Heart left ventricle (tissue), 13 donors: ENCODE results near the gene RNF212.

ENCODE experiments used
- CTCF ChIP-seq, 12 donors: fragments of 200-600 bp; sonication (generic) in 4 of 12; IDR thresholded peaks; one replicate each; pipeline versions ENCODE4 v1.5.0 to v1.8.0; 2018 to 2022; ENCODE audit warnings: antibody characterized with exemption in 12 of 12, mild to moderate bottlenecking in 5 of 12
- POLR2A ChIP-seq, 2 donors: fragments of 450-650 bp; IDR thresholded peaks; one replicate each; pipeline ENCODE4 v1.6.1; 2017; ENCODE audit warnings: antibody characterized with exemption in 2 of 2, mild to moderate bottlenecking in 2 of 2, moderate library complexity in 2 of 2
- donor health status: ischemic (EF 13 %, LVEDD 7.1; RV severe dilation, severe dysfunction).
- donor health status: DM: no; HTN: yes; CAD: no.
- donor health status: DM: no; HTN: no; CAD: no.
- donor health status: ischemic (EF 25% LVEDD 6.9; RV normal size, moderate dysfunction).
- donor health status: ischemic (EF 25% LVEDD 5.7; RV mildly dilated, moderate dysfunction).
- donor health status: ischemic (EF 35%, LVEDD 5.7; RV mildly dilated, moderate dysfunction).
- donor health status: nonischemic (EF 11% LVEDD 7.7; RV severe dilation, severe dysfunction).
- donor health status: DM: yes; HTN: yes; CAD: no.
- donor health status: PGD.
- donor health status: ischemic (EF 29% LVEDD 5.4; RV normal size, mild dysfunction).
- donor health status: nonischemic (EF 23%, LVEDD 6.1; RV moderate dilation, normal function).

DNA sequence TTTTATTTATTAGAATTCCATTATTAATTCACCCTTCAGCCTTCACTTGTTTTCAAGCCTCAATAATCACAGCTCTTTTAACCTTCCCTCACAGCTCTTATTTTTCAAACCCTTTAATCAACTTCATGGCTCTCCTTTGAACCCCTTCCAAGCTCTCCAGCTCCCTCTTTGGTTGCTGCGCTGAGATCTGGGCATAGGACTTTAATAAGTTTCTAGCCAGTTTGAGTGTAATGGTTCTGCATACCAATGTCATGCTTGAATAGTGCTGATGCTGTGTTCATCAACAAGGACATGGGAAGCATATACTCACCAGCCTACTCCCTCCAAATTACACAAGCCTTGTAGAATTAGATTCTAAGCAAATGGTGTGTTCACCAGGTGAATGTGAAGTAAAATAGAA lies 3.5 kb upstream of the RNF212 start:
- TF ChIP-seq CTCF (IDR thresholded peaks at IDR 0.05) (no peak), POLR2A (IDR thresholded peaks at IDR 0.05) (no peak)
